CD8-positive, alpha-beta memory T cell (primary cell): ENCODE data around the gene CGB5. TPM values are rescaled to one million over a fixed set of nuclear protein-coding genes. Genes with fewer than 3 reads are reported as not detected.
A peak's percentile ranks its signal among the peaks of the same experiment; 100 is the strongest.

ENCODE experiments used
- CTCF ChIA-PET: fragments of 350-600 bp; sonication (Branson Sonifier 250); formaldehyde crosslinking; loops from one replicate; lab custom pipeline; 2021; ENCODE audit warnings: antibody characterized with exemption; lab: Charles Lee
- POLR2A ChIA-PET: fragments of 350-600 bp; sonication (Branson Sonifier 250); formaldehyde crosslinking; loops from one replicate; lab custom pipeline; 2021; ENCODE audit warnings: antibody characterized with exemption; lab: Charles Lee
- DNase-seq, 5 donors: peaks; one replicate each; pipeline versions ENCODE4 v3.0.0 to v3.0.0-alpha.2; 2020 to 2022; ENCODE audit warnings: mixed read lengths in 1 of 5
- H3K27ac ChIP-seq: one replicate; pipeline ENCODE4 v1.7.0; 2013; ENCODE audit warnings: low read depth, mild to moderate bottlenecking, low read length, moderate library complexity
- H3K27me3 ChIP-seq: 2 replicates; pipeline ENCODE4 v1.7.0; 2013; ENCODE audit warnings: low read length, mild to moderate bottlenecking; ENCODE audit not compliant: insufficient read depth, poor library complexity, severe bottlenecking
- H3K36me3 ChIP-seq: 2 replicates; pipeline ENCODE4 v1.7.0; 2013; ENCODE audit warnings: mild to moderate bottlenecking, low read length, moderate library complexity; ENCODE audit not compliant: insufficient read depth
- H3K4me1 ChIP-seq: 2 replicates; pipeline ENCODE4 v1.7.0; 2013; ENCODE audit warnings: mild to moderate bottlenecking, low read length, moderate library complexity; ENCODE audit not compliant: insufficient read depth
- H3K4me3 ChIP-seq: 2 replicates; pipeline ENCODE4 v1.7.0; 2013; ENCODE audit warnings: mild to moderate bottlenecking, low read length
- H3K9me3 ChIP-seq: 2 replicates; pipeline ENCODE4 v1.7.0; 2013; ENCODE audit warnings: mild to moderate bottlenecking, low read length
- H3K27ac Mint-ChIP-seq, 8 donors: one replicate each; pipeline ENCODE4 v1.8.0; 2020 to 2021; ENCODE audit warnings: mixed read lengths in 8 of 8, mild to moderate bottlenecking in 6 of 8, inconsistent platforms in 3 of 8, moderate library complexity in 3 of 8
- H3K27me3 Mint-ChIP-seq, 2 donors: one replicate each; pipeline ENCODE4 v1.8.0; 2020 to 2021; ENCODE audit warnings: mixed read lengths in 2 of 2, mild to moderate bottlenecking in 1 of 2, moderate library complexity in 1 of 2
- H3K36me3 Mint-ChIP-seq, 3 donors: one replicate each; pipeline ENCODE4 v1.8.0; 2020 to 2021; ENCODE audit warnings: mixed read lengths in 3 of 3, inconsistent platforms in 1 of 3, mild to moderate bottlenecking in 1 of 3
- H3K4me1 Mint-ChIP-seq, 3 donors: one replicate each; pipeline ENCODE4 v1.8.0; 2020 to 2021; ENCODE audit warnings: mixed read lengths in 3 of 3, inconsistent platforms in 1 of 3, mild to moderate bottlenecking in 1 of 3
- H3K4me3 Mint-ChIP-seq, 7 donors: one replicate each; pipeline ENCODE4 v1.8.0; 2020 to 2021; ENCODE audit warnings: mixed read lengths in 7 of 7, mild to moderate bottlenecking in 6 of 7, moderate library complexity in 4 of 7, inconsistent platforms in 2 of 7
- H3K9me3 Mint-ChIP-seq, 5 donors: one replicate each; pipeline ENCODE4 v1.8.0; 2020 to 2022; ENCODE audit warnings: mixed read lengths in 5 of 5, mild to moderate bottlenecking in 3 of 5, moderate library complexity in 2 of 5, inconsistent platforms in 1 of 5
- polyA plus RNA-seq: library from polyadenylated mRNA; unstranded; fragments of 300-500 nt; fragmentation: Illumina TruSeq; gene quantifications from one replicate; pipeline ENCODE4 v1.2.3, GENCODE V29; 2021
- total RNA-seq, 2 experiments: library from RNA; stranded (reverse); gene quantifications; one replicate each; pipeline ENCODE4 v1.2.3, GENCODE V29; 2021

The CGB5 gene
- total and polyA plus RNA-seq, 3 experiments from 2014 or later = not detected

- ChIA-PET POLR2A (no interaction called here), CTCF (interaction anchor here (0.6 to 4.0 kb wide), 4 partner anchors 10 to 92 kb away, joined by 3 to 28 read pairs (median 6); partner anchors contain the start of genes GYS1 and RUVBL2)
- Histone ChIP-seq H3K9me3 (no peaks in the 10 kb centered on the region), H3K4me3 (peak overlapping the region; percentile 99), H3K36me3 (peaks cover 23% of the 10 kb centered on the region), H3K4me1 (peaks cover 24% of the 10 kb centered on the region), H3K27ac (peak overlapping the region; percentile 82), H3K27me3 (no peaks in the 10 kb centered on the region)
- H3K9me3 Mint-ChIP-seq = peaks cover 0 to 2% (median 0%) of the 10 kb centered on the region in 5 donors
- peaks cover 32 to 54% (median 49%) of the 10 kb centered on the region in 3 donors for H3K4me1 Mint-ChIP-seq
- H3K27ac Mint-ChIP-seq = peak overlapping the region; percentile 87 to 97 (median 93)
- peaks cover 4 to 9% of the 10 kb centered on the region in 2 donors for H3K27me3 Mint-ChIP-seq
- no peak for DNase-seq
- H3K36me3 Mint-ChIP-seq = peaks cover 6 to 43% (median 6%) of the 10 kb centered on the region in 3 donors
- H3K4me3 Mint-ChIP-seq = peak overlapping the region; percentile 92 to 96 (median 96)
These were observed 42.2 kb downstream of the CGB5 start for GRCh38 chr19:49085868-49086232.

GRCh38 chr19:49086296-49086695, 42.6 kb downstream of the CGB5 start:
- peak overlapping the region; percentile 82 for H3K27ac ChIP-seq
- H3K9me3 Mint-ChIP-seq = peaks cover 0 to 2% (median 0%) of the 10 kb centered on the region in 5 donors
- DNase-seq = no peak
- H3K27ac Mint-ChIP-seq = peak overlapping the region; percentile 87 to 97 (median 93)
- peak overlapping the region; percentile 99 for H3K4me3 ChIP-seq
- POLR2A ChIA-PET = interaction anchor here (0.6 kb wide), 1 partner anchor 82 kb away, joined by 3 read pairs; no protein-coding TSS in a partner anchor
- H3K36me3 ChIP-seq = peaks cover 27% of the 10 kb centered on the region
- H3K27me3 ChIP-seq = no peaks in the 10 kb centered on the region
- CTCF ChIA-PET = interaction anchor here (0.7 to 4.0 kb wide), 4 partner anchors 12 to 93 kb away, joined by 3 to 28 read pairs (median 6); partner anchors contain the start of genes GYS1 and RUVBL2
- peaks cover 7 to 46% (median 7%) of the 10 kb centered on the region in 3 donors for H3K36me3 Mint-ChIP-seq
- H3K4me1 Mint-ChIP-seq = peaks cover 32 to 56% (median 50%) of the 10 kb centered on the region in 3 donors
- peaks cover 3 to 9% of the 10 kb centered on the region in 2 donors for H3K27me3 Mint-ChIP-seq
- peaks cover 24% of the 10 kb centered on the region for H3K4me1 ChIP-seq
- peak overlapping the region; percentile 92 to 96 (median 96) for H3K4me3 Mint-ChIP-seq
- H3K9me3 ChIP-seq = no peaks in the 10 kb centered on the region

GRCh38 chr19:49091391-49092038, 47.9 kb downstream of the CGB5 start:
- peak overlapping the region in 1 of 7 donors; percentile 58 for H3K4me3 Mint-ChIP-seq
- DNase-seq = no peak
- Histone ChIP-seq H3K27me3 (no peaks in the 10 kb centered on the region), H3K36me3 (peaks cover 51% of the 10 kb centered on the region), H3K4me1 (peaks cover 13% of the 10 kb centered on the region), H3K4me3 (no peak overlapping the region), H3K9me3 (no peaks in the 10 kb centered on the region), H3K27ac (no peak overlapping the region)
- H3K9me3 Mint-ChIP-seq = no peaks in the 10 kb centered on the region
- no peaks in the 10 kb centered on the region for H3K27me3 Mint-ChIP-seq
- CTCF ChIA-PET = no interaction called here
- peaks cover 7 to 78% (median 13%) of the 10 kb centered on the region in 3 donors for H3K36me3 Mint-ChIP-seq
- peak overlapping the region in 4 of 8 donors; percentile 13 to 86 (median 46) for H3K27ac Mint-ChIP-seq
- POLR2A ChIA-PET = no interaction called here
- H3K4me1 Mint-ChIP-seq = peaks cover 29 to 57% (median 49%) of the 10 kb centered on the region in 3 donors

GRCh38 chr19:49092686-49093085, 49.0 kb downstream of the CGB5 start:
- H3K36me3 ChIP-seq = peaks cover 58% of the 10 kb centered on the region

More at GRCh38 chr19:49092686-49093085, 49.0 kb downstream of the CGB5 start:
- peaks cover 1% of the 10 kb centered on the region for H3K4me1 ChIP-seq
- no peak overlapping the region for H3K4me3 ChIP-seq
- CTCF ChIA-PET = no interaction called here
- Mint-ChIP-seq H3K4me1 (peaks cover 21 to 51% (median 38%) of the 10 kb centered on the region in 3 donors), H3K27me3 (no peaks in the 10 kb centered on the region), H3K4me3 (no peak overlapping the region), H3K9me3 (no peaks in the 10 kb centered on the region), H3K36me3 (peaks cover 1 to 82% (median 7%) of the 10 kb centered on the region in 3 donors), H3K27ac (peak overlapping the region in 1 of 8 donors; percentile 60)
- no peaks in the 10 kb centered on the region for H3K27me3 ChIP-seq
- no peak overlapping the region for H3K27ac ChIP-seq
- POLR2A ChIA-PET = no interaction called here
- H3K9me3 ChIP-seq = no peaks in the 10 kb centered on the region
- no peak for DNase-seq

Other genes starting within 250 kb of the CGB5 start
- gene BCAT2, start 232.8 kb upstream of the CGB5 start, total RNA-seq = 10 to 100 TPM; 61.9 to 62.6 TPM
- 31.8 TPM for gene BCAT2, start 232.8 kb upstream of the CGB5 start, polyA plus RNA-seq
- gene HSD17B14, start 207.4 kb upstream of the CGB5 start, total RNA-seq = under 1 TPM; 0.18 to 0.37 TPM
- gene HSD17B14, start 207.4 kb upstream of the CGB5 start, polyA plus RNA-seq = 1.1 TPM
- gene PLEKHA4, start 175.2 kb upstream of the CGB5 start, total RNA-seq = 1 to 10 TPM; 2.5 to 4.1 TPM
- gene PLEKHA4, start 175.2 kb upstream of the CGB5 start, polyA plus RNA-seq = 2.7 TPM
- gene PPP1R15A, start 171.4 kb upstream of the CGB5 start, total RNA-seq = 10 to 100 TPM; 67.1 to 69.3 TPM
- gene PPP1R15A, start 171.4 kb upstream of the CGB5 start, polyA plus RNA-seq = 159 TPM
- not detected for gene TULP2, start 145.1 kb upstream of the CGB5 start, total RNA-seq
- not detected for gene TULP2, start 145.1 kb upstream of the CGB5 start, polyA plus RNA-seq
- 10 to 100 TPM; 86.8 to 93.3 TPM for gene NUCB1, start 143.5 kb upstream of the CGB5 start, total RNA-seq
- 147 TPM for gene NUCB1, start 143.5 kb upstream of the CGB5 start, polyA plus RNA-seq
- under 1 TPM; 0.42 to 0.53 TPM for gene DHDH, start 110.1 kb upstream of the CGB5 start, total RNA-seq
- 0.31 TPM for gene DHDH, start 110.1 kb upstream of the CGB5 start, polyA plus RNA-seq
- 100 to 1,000 TPM; 315 to 331 TPM for gene BAX, start 89.0 kb upstream of the CGB5 start, total RNA-seq
- 79.5 TPM for gene BAX, start 89.0 kb upstream of the CGB5 start, polyA plus RNA-seq
- gene FTL, start 78.5 kb upstream of the CGB5 start, total RNA-seq = 1,000 to 10,000 TPM; 1,478 to 1,489 TPM
- 4,521 TPM for gene FTL, start 78.5 kb upstream of the CGB5 start, polyA plus RNA-seq
- 10 to 100 TPM; 38.2 to 38.9 TPM for gene GYS1, start 50.5 kb upstream of the CGB5 start, total RNA-seq
- 31.5 TPM for gene GYS1, start 50.5 kb upstream of the CGB5 start, polyA plus RNA-seq
- 100 to 1,000 TPM; 147 to 159 TPM for gene RUVBL2, start 50.0 kb upstream of the CGB5 start, total RNA-seq
- 67.9 TPM for gene RUVBL2, start 50.0 kb upstream of the CGB5 start, polyA plus RNA-seq
- gene LHB, start 26.8 kb upstream of the CGB5 start, total RNA-seq = not detected
- not detected for gene LHB, start 26.8 kb upstream of the CGB5 start, polyA plus RNA-seq
- gene CGB3, start 19.5 kb upstream of the CGB5 start, total RNA-seq = not detected
- not detected for gene CGB3, start 19.5 kb upstream of the CGB5 start, polyA plus RNA-seq
- gene CGB2, start 12.0 kb upstream of the CGB5 start, total RNA-seq = not detected
- gene CGB2, start 12.0 kb upstream of the CGB5 start, polyA plus RNA-seq = not detected
- gene CGB1, start 7.0 kb upstream of the CGB5 start, total RNA-seq = not detected
- not detected for gene CGB1, start 7.0 kb upstream of the CGB5 start, polyA plus RNA-seq
- not detected for gene CGB8, start 5.3 kb downstream of the CGB5 start, total RNA-seq
- not detected for gene CGB8, start 5.3 kb downstream of the CGB5 start, polyA plus RNA-seq
- not detected for gene CGB7, start 13.9 kb downstream of the CGB5 start, total RNA-seq
- gene CGB7, start 13.9 kb downstream of the CGB5 start, polyA plus RNA-seq = not detected
- gene NTF4, start 21.0 kb downstream of the CGB5 start, total RNA-seq = not detected
- not detected for gene NTF4, start 21.0 kb downstream of the CGB5 start, polyA plus RNA-seq
- not detected for gene KCNA7, start 28.9 kb downstream of the CGB5 start, total RNA-seq
- not detected for gene KCNA7, start 28.9 kb downstream of the CGB5 start, polyA plus RNA-seq
- gene SNRNP70, start 41.6 kb downstream of the CGB5 start, total RNA-seq = 100 to 1,000 TPM; 210 to 221 TPM
- 66.2 TPM for gene SNRNP70, start 41.6 kb downstream of the CGB5 start, polyA plus RNA-seq
- gene LIN7B, start 70.5 kb downstream of the CGB5 start, total RNA-seq = 1 to 10 TPM; 4.0 to 5.1 TPM
- 8.1 TPM for gene LIN7B, start 70.5 kb downstream of the CGB5 start, polyA plus RNA-seq
- gene C19orf73, start 75.3 kb downstream of the CGB5 start, total RNA-seq = 1 to 10 TPM; 1.4 to 2.5 TPM
- 3.1 TPM for gene C19orf73, start 75.3 kb downstream of the CGB5 start, polyA plus RNA-seq
- 1 to 10 TPM; 3.2 to 3.3 TPM for gene PPFIA3, start 75.7 kb downstream of the CGB5 start, total RNA-seq
- 0.56 TPM for gene PPFIA3, start 75.7 kb downstream of the CGB5 start, polyA plus RNA-seq
- gene HRC, start 111.5 kb downstream of the CGB5 start, total RNA-seq = not detected
- gene HRC, start 111.5 kb downstream of the CGB5 start, polyA plus RNA-seq = not detected
- not detected for gene TRPM4, start 113.9 kb downstream of the CGB5 start, total RNA-seq
- gene TRPM4, start 113.9 kb downstream of the CGB5 start, polyA plus RNA-seq = not detected